Activated gamma-delta T cell (primary cell): ENCODE measurements around the gene PIRT.

Experiments
- DNase-seq: peaks from one replicate; lab custom pipeline; 2025; lab: John Stamatoyannopoulos, UW

Gene PIRT

GRCh38 chr17:10821770-10822169, 16.1 kb downstream of the PIRT start:
- DNase-seq, result no peak

- no peak for DNase-seq
These were observed 16.8 kb downstream of the PIRT start for GRCh38 chr17:10821054-10821453.

GRCh38 chr17:10815319-10815718, 22.6 kb downstream of the PIRT start:
- DNase-seq, result no peak

GRCh38 chr17:10814075-10814474, 23.8 kb downstream of the PIRT start:
- no peak for DNase-seq

GRCh38 chr17:10812674-10813073, 25.2 kb downstream of the PIRT start:
- no peak for DNase-seq

- no peak for DNase-seq
These were observed 28.3 kb downstream of the PIRT start for GRCh38 chr17:10809605-10810004.

GRCh38 chr17:10807704-10808128, 30.2 kb downstream of the PIRT start:
- no peak for DNase-seq

- no peak for DNase-seq
These were observed 31.2 kb downstream of the PIRT start for GRCh38 chr17:10806545-10807262.

- DNase-seq, result no peak
These were observed 32.0 kb downstream of the PIRT start for GRCh38 chr17:10805911-10806310.

- no peak for DNase-seq
These were observed 33.3 kb downstream of the PIRT start for GRCh38 chr17:10804546-10804945.

- no peak for DNase-seq
These were observed 33.9 kb downstream of the PIRT start, which contains the start of gene TMEM238L for GRCh38 chr17:10803830-10804475. Gene TMEM238L (minus strand): TSS chr17:10804099. CDS start chr17:10803963, 136 bp downstream.

- DNase-seq, result no peak
These were observed 34.5 kb downstream of the PIRT start for GRCh38 chr17:10803350-10803749.

- no peak for DNase-seq
These were observed 35.2 kb downstream of the PIRT start for GRCh38 chr17:10802496-10803284.

GRCh38 chr17:10799407-10799806, 38.5 kb downstream of the PIRT start:
- DNase-seq, result no peak

GRCh38 chr17:10798910-10799309, 39.0 kb downstream of the PIRT start:
- DNase-seq, result no peak

- DNase-seq, result no peak
These were observed 39.5 kb downstream of the PIRT start for GRCh38 chr17:10798332-10798749.

GRCh38 chr17:10797476-10798328, 40.2 kb downstream of the PIRT start:
- DNase-seq, result no peak

- DNase-seq, result no peak
These were observed 44.1 kb downstream of the PIRT start for GRCh38 chr17:10793816-10794215.

GRCh38 chr17:10793256-10793655, 44.6 kb downstream of the PIRT start:
- no peak for DNase-seq

GRCh38 chr17:10792151-10792550, 45.7 kb downstream of the PIRT start:
- no peak for DNase-seq

- DNase-seq, result no peak
These were observed 47.1 kb downstream of the PIRT start for GRCh38 chr17:10790491-10791401.
